Hematopoietic multipotent progenitor cell treated with erythropoietin and hydrocortisone succinate and interleukin-3 and kit ligand, for 8 days (in vitro differentiated cells): Measurements from ENCODE around the gene CTIF.

Source experiments
- DNase-seq: peaks from one replicate; pipeline ENCODE4 v3.0.0-alpha.2; 2015

CTIF gene

GRCh38 chr18:48575658-48576456, 37.0 kb downstream of the CTIF start:
- DNase-seq, result no peak

- DNase-seq, result no peak
These were observed 37.6 kb downstream of the CTIF start for GRCh38 chr18:48576457-48576771.

- DNase-seq, result no peak
These were observed 38.8 kb downstream of the CTIF start for GRCh38 chr18:48577478-48578190.

GRCh38 chr18:48578289-48578688, 39.5 kb downstream of the CTIF start:
- no peak for DNase-seq

- no peak for DNase-seq
These were observed 41.2 kb downstream of the CTIF start for GRCh38 chr18:48580066-48580465.

- no peak for DNase-seq
These were observed 42.0 kb downstream of the CTIF start for GRCh38 chr18:48580782-48581181.

GRCh38 chr18:48581206-48581605, 42.4 kb downstream of the CTIF start:
- no peak for DNase-seq

GRCh38 chr18:48581941-48582340, 43.1 kb downstream of the CTIF start:
- no peak for DNase-seq

GRCh38 chr18:48582946-48583345, 44.1 kb downstream of the CTIF start:
- no peak for DNase-seq

- DNase-seq, result no peak
These were observed 44.7 kb downstream of the CTIF start for GRCh38 chr18:48583573-48583972.

- DNase-seq, result no peak
These were observed 51.1 kb downstream of the CTIF start for GRCh38 chr18:48589797-48590519.

- DNase-seq, result no peak
These were observed 51.8 kb downstream of the CTIF start for GRCh38 chr18:48590678-48591077.

- no peak for DNase-seq
These were observed 53.8 kb downstream of the CTIF start for GRCh38 chr18:48592540-48593171.

- DNase-seq, result no peak
These were observed 55.8 kb downstream of the CTIF start for GRCh38 chr18:48594471-48595094.

- no peak for DNase-seq
These were observed 56.9 kb downstream of the CTIF start for GRCh38 chr18:48595703-48596218.

- DNase-seq, result no peak
These were observed 58.3 kb downstream of the CTIF start for GRCh38 chr18:48597110-48597509.

GRCh38 chr18:48597671-48598070, 58.8 kb downstream of the CTIF start:
- no peak for DNase-seq

- no peak for DNase-seq
These were observed 60.6 kb downstream of the CTIF start for GRCh38 chr18:48599391-48599790.

GRCh38 chr18:48600046-48600445, 61.2 kb downstream of the CTIF start:
- no peak for DNase-seq

GRCh38 chr18:48600456-48601090, 61.7 kb downstream of the CTIF start:
- DNase-seq, result no peak

- no peak for DNase-seq
These were observed 62.5 kb downstream of the CTIF start for GRCh38 chr18:48601343-48601742.

GRCh38 chr18:48602759-48603390, 64.0 kb downstream of the CTIF start:
- no peak for DNase-seq
